ENCODE data around the gene ADARB2.
A peak's percentile ranks its signal among the peaks of the same experiment; 100 is the strongest.

Gene ADARB2

GRCh38 chr10:1156616-1156886 lies 580.8 kb downstream of the ADARB2 start:
- DNase-seq = no peak

GRCh38 chr10:1155791-1156615 lies 581.3 kb downstream of the ADARB2 start:
- no peak for DNase-seq

GRCh38 chr10:1154531-1155295 lies 582.6 kb downstream of the ADARB2 start:
- DNase-seq = no peak

- DNase-seq = no peak
Observed at GRCh38 chr10:1153805-1154351, 583.4 kb downstream of the ADARB2 start.

- no peak for DNase-seq
Observed at GRCh38 chr10:1153251-1153763, 584.0 kb downstream of the ADARB2 start.

GRCh38 chr10:1152386-1153250 lies 584.7 kb downstream of the ADARB2 start:
- DNase-seq = no peak

- no peak for DNase-seq
Observed at GRCh38 chr10:1151076-1152033, 586.0 kb downstream of the ADARB2 start.

DNA sequence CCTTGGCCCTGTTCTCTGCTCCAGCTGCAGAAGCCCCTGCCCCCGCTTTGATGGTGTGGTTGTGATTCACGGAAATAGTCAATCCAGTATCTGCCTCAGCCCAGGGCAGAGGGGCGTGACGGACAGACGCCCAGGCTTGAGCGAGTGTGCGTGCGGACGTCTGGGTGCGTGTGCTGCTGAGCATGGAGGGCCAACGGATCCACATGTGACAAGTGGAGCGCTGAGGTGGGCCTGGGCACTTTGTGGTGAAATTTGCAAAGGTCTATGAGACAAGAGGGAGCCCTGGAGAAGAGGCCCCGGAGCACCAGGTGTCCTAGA lies 586.7 kb downstream of the ADARB2 start:
- DNase-seq = no peak

DNA sequence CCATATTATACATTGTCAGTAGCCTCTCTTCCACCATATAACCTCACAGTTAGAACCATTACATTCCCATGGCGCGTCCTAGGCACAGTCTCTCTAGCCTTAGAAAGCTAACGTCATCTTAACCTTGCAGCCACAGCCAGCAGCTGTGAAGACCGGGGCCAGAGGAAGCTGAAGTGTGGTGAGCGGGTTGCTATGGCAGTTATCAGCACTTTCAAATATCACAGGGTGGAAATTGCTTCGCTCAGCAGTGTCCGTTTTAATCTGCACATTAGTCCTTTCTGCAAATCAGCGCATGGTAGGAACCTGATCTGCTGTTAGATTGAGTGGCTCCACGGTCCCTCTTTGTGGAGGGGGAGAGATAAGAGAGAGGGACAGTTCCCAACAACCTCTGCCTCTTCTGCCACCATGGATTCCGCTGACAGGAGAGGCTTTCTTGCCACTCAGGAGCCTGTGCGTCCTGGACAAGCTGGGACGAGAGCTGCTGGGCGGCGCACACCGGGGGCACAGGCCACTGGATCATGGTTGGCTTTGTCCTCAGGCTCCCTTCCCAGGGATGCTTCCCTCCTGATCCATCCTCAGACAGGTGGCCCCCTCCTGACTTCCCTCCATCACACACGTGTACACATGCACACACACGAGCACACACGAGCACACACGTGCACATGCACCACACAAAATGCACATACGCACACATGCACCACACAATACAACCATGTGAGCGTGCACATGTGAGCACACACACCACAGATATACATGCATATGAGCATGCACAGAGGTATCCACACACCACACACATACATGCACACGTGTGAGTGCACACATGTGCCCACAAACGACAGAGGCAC lies 587.3 kb downstream of the ADARB2 start:
- DNase-seq = peak; percentile 51

DNA sequence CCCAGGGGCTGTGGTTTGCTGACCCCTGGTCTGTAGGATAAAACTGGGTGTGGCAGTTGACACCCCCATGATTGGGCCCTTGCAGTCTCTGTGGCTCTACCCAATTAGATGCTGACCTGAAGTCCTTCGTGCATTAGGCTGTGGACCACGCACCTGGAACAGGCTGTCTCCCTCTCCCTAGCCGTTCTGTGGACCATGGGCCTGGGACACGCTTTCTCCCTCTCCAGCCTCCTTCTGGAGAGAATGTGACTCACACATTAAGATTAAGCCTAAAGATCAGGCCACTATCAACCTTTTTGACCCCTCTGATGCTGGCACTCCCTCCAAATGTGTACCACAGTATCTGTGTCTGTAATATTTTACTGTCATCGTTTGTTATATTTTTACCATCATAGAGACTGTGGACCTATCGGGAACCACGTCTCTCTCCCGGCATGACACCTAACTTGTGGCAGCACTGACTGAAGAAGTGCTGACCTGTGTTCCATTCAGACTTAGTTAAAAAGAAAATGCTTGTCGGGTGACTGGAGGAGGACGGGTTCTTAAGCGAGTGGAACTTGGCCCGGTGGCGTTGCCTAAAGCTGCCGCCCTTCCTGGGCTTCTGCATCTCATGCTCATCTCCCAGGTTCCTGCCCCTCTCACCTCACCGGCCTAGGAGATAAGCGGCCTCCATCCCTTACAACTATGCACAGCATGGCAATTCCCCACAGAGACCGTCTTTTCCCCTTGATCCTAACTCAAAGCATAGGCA lies 588.3 kb downstream of the ADARB2 start:
- DNase-seq = no peak

DNA sequence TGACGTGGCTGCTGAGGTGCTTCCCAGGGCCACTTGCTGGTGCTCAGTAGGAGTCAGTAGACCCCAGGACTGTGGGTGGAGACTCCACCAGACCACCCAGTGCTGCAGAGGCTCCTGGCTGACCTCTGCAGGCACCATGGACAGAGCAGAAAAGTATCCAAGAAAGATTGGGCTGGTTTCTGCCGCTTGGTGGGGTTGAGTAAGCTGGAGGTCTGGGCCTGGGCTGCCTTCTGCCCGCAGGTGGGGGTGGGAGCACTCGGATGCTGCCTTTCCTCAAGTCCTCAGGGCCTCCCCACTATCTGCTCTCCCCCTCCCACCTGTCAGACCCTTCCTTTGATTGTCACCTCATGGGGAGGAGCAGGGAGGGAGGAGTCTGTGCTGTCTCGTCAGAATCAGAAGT lies 589.5 kb downstream of the ADARB2 start:
- DNase-seq = no peak

DNA sequence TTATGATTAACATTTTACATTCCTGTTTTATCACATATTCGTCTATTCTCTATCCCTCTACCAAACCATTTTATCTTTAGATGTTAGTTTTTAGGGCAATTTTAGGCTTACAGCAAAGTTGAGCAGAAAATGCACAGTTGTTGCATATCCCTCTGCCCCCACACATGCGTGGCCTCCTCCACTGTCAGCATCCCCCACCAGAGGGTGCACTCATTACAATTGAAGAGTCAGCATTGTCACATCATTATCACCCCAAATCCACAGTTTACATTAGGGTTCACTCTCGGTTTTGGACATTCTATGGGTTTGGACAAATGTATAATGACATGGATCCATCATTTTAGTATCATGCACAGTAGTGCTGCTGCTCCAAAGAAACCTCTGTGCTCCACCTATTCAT lies 594.7 kb downstream of the ADARB2 start:
- DNase-seq = peak; percentile 10

GRCh38 chr10:1141701-1142100 lies 595.6 kb downstream of the ADARB2 start:
- DNase-seq = no peak

DNA sequence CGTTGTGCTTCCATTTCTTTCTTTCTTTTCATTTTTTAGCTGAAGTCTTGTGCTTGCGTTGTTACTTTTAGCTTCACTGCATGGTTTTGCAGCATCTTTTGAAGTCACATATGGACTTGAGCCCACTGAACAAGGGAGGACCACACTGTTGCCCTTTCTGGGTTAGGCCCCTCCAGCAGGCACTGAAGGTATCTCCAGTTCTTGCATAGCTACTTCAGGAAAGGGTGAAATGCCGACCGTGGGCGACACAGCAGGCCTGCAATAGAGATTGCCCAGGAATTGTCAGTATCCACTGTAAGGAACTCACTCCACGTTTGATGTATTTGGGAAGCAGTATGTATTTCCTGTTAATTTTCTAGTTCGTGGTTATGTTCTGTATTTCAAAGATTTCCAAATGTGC lies 596.1 kb downstream of the ADARB2 start:
- no peak for DNase-seq

DNA sequence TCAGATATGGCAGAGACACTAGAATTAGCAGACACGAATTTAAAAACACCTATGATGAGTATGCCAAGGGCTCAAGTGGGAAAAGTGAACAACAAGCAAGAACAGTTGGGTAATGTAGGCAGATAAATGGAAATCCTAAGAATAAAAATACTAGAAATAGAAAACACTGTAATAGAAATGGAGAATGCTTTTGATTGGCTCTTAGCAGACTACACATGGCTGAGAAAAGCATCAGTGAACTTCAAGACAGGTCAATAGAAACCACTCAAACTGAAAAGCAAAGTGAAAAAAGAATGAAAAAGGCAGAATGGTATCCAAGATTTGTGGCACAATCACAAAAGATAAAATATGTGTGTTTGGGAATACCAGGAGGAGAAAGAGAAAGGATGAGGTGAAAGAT lies 598.8 kb downstream of the ADARB2 start:
- no peak for DNase-seq

DNA sequence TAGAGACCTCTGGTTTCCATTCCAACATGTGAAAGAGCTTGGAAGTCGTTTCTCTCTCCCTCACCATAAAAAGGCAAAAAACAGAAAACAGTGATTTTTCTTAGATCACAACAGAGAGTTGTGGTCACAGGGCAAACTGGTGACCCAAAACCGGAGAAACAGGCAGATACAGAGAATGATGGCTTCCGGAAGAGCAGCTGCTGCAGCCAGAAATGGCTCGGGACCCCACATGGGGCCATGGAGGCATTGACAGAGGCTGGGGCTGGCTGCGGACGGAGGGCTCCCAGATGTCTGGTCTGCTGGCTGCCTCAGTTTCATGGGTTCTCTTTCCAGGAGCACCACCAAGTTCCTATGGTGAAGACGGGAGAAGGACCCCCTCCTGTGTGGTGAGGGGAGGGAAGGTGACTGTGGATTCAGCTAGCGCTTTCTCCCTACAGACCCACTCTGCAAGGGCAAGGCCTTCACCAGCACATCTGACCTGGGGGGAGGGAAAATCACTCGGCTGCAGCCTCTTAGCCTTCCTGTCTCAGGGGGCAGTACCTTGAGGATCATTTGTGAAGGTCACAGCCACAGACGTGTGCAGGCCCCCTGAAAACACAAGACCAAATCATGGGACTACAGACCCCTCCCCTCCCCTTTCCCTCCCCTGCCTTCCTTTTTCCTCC lies 599.7 kb downstream of the ADARB2 start:
- DNase-seq = no peak

DNA sequence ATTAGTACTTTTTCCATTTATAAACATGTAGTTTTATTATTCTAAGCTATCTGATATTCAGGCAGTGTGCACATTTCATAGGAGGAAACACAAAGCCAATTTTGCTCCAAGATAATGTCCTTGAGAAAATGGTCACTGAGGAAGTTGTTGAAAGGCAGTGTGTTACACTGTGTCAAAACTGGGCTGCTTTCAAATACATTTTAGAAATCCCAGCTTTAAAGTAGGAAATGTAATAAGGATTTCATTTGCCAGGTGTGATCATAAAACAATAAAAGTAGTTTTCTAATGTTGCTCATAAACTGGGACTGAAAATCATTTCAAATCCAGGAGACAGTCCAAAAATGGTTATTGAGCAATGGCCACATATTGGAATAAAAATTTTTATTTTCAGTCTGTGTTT lies 601.1 kb downstream of the ADARB2 start:
- no peak for DNase-seq

GRCh38 chr10:1134156-1134555 lies 603.2 kb downstream of the ADARB2 start:
- no peak for DNase-seq

GRCh38 chr10:1133495-1134045 lies 603.8 kb downstream of the ADARB2 start:
- DNase-seq = no peak

All from CD4-positive, alpha-beta T cell treated with Interleukin-12 subunit alpha and Interleukin-12 subunit beta, for 1 hour (primary cell).